ENCODE results near the gene PANK3.

GRCh38 chr5:168608386-168608785, 29.2 kb upstream of the PANK3 start:
- no peak for TF ChIP-seq POLR2A (IDR thresholded peaks at IDR 0.05)
- TF ChIP-seq CTCF (IDR thresholded peaks at IDR 0.05), result no peak

Data from sigmoid colon (tissue), 3 donors.